ENCODE results near the gene HOXB9. TPM values are rescaled to one million over a fixed set of nuclear protein-coding genes. Genes with fewer than 3 reads are reported as not detected.

The HOXB9 gene
- total and polyA plus RNA-seq, 2 of the 13 experiments (the other 11 are each of a cell fraction or from before 2014, with no cell fraction given), result not detected

GRCh38 chr17:48586355-48587258 lies 39.6 kb downstream of the HOXB9 start:
- H2AFZ ChIP-seq (ENCODE audit: low read length), result no peak overlapping the region
- no peak for DNase-seq (ENCODE audit: low spot score)
- H3K27me3 ChIP-seq (ENCODE audit: control insufficient read depth in 1 of 2, insufficient read depth in 2 of 2, low read length in 2 of 2), result peaks cover 29 to 96% of the 10 kb centered on the region in 2 experiments
- in situ Hi-C loops (cut with HindIII; ENCODE audit: extremely low pct_ligation_motif_present, low pct_unique_long_range_greater_than_20kb) (no loop called here), intact Hi-C loops (cut with micrococcal nuclease; ENCODE audit: unreplicated experiment) (no loop called here)
- H3K9me3 ChIP-seq (ENCODE audit: low read length), result no peaks in the 10 kb centered on the region
- no peaks in the 10 kb centered on the region for H3K36me3 ChIP-seq (replicated peaks in 1 of 2; ENCODE audit: control insufficient read depth in 1 of 2, insufficient read depth in 2 of 2, low read length in 2 of 2)
- H3K4me1 ChIP-seq (ENCODE audit: insufficient read depth, low read length), result peaks cover 7% of the 10 kb centered on the region; the same call in 1 of the 2 replicates
- H3K27ac ChIP-seq (ENCODE audit: extremely low read length, insufficient read depth, low read length), result no peak overlapping the region
- ChIA-PET POLR2A (no interaction called here), CTCF (ENCODE audit: low intra/inter-chr PET ratio, low total read pairs) (no interaction called here)
- H3K79me2 ChIP-seq (ENCODE audit: insufficient read depth, low read length), result no peaks in the 10 kb centered on the region
- peaks cover 4% of the 10 kb centered on the region; the same call in 1 of the 2 replicates for H4K20me1 ChIP-seq (ENCODE audit: insufficient read depth, low read length)
- no peak overlapping the region for H3K4me3 ChIP-seq (replicated peaks in 1 of 3; ENCODE audit: insufficient read depth in 1 of 3, low read depth in 2 of 3, low read length in 3 of 3)
- no TSS peak for BruUV-seq (replicated peaks)
- no peak for TF ChIP-seq KLF16 (CRISPR knock-in tag; IDR thresholded peaks at IDR 0.05)
- TF ChIP-seq, protein P1, sequence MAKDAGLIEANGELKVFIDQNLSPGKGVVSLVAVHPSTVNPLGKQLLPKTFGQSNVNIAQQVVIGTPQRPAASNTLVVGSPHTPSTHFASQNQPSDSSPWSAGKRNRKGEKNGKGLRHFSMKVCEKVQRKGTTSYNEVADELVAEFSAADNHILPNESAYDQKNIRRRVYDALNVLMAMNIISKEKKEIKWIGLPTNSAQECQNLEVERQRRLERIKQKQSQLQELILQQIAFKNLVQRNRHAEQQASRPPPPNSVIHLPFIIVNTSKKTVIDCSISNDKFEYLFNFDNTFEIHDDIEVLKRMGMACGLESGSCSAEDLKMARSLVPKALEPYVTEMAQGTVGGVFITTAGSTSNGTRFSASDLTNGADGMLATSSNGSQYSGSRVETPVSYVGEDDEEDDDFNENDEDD (CRISPR knock-in tag; IDR thresholded peaks at IDR 0.05; ENCODE audit: borderline replicate concordance), result no peak
- no peak for TF ChIP-seq SIX1 (CRISPR knock-in tag; IDR thresholded peaks at IDR 0.05; ENCODE audit: borderline replicate concordance)
- TF ChIP-seq ZNF678 (CRISPR knock-in tag; IDR thresholded peaks at IDR 0.05), result no peak
- TF ChIP-seq ZNF564 (CRISPR knock-in tag; IDR thresholded peaks at IDR 0.05), result no peak
- no peak for TF ChIP-seq TAF15 (IDR thresholded peaks at IDR 0.05; ENCODE audit: low read depth, low read length, poor library complexity, severe bottlenecking)
- no peak for TF ChIP-seq LRRFIP1 (CRISPR knock-in tag; conservative IDR thresholded peaks at IDR 0.05)
- no peak for TF ChIP-seq ZFP82 (CRISPR knock-in tag; IDR thresholded peaks at IDR 0.05; ENCODE audit: borderline replicate concordance)
- no peak for TF ChIP-seq ZNF256 (CRISPR knock-in tag; conservative IDR thresholded peaks at IDR 0.05)
- TF ChIP-seq ZMYM3 (CRISPR knock-in tag; IDR thresholded peaks at IDR 0.05), result no peak
- no peak for TF ChIP-seq ZBTB1 (CRISPR knock-in tag; IDR thresholded peaks at IDR 0.05; ENCODE audit: borderline replicate concordance)
- no peak for TF ChIP-seq NFKB2 (CRISPR knock-in tag; IDR thresholded peaks at IDR 0.05; ENCODE audit: borderline replicate concordance)
- TF ChIP-seq RXRB (CRISPR knock-in tag; IDR thresholded peaks at IDR 0.05; ENCODE audit: borderline replicate concordance), result no peak
- TF ChIP-seq, protein P2, sequence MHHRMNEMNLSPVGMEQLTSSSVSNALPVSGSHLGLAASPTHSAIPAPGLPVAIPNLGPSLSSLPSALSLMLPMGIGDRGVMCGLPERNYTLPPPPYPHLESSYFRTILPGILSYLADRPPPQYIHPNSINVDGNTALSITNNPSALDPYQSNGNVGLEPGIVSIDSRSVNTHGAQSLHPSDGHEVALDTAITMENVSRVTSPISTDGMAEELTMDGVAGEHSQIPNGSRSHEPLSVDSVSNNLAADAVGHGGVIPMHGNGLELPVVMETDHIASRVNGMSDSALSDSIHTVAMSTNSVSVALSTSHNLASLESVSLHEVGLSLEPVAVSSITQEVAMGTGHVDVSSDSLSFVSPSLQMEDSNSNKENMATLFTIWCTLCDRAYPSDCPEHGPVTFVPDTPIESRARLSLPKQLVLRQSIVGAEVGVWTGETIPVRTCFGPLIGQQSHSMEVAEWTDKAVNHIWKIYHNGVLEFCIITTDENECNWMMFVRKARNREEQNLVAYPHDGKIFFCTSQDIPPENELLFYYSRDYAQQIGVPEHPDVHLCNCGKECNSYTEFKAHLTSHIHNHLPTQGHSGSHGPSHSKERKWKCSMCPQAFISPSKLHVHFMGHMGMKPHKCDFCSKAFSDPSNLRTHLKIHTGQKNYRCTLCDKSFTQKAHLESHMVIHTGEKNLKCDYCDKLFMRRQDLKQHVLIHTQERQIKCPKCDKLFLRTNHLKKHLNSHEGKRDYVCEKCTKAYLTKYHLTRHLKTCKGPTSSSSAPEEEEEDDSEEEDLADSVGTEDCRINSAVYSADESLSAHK (CRISPR knock-in tag; IDR thresholded peaks at IDR 0.05; ENCODE audit: borderline replicate concordance), result no peak
- TF ChIP-seq, protein P3, sequence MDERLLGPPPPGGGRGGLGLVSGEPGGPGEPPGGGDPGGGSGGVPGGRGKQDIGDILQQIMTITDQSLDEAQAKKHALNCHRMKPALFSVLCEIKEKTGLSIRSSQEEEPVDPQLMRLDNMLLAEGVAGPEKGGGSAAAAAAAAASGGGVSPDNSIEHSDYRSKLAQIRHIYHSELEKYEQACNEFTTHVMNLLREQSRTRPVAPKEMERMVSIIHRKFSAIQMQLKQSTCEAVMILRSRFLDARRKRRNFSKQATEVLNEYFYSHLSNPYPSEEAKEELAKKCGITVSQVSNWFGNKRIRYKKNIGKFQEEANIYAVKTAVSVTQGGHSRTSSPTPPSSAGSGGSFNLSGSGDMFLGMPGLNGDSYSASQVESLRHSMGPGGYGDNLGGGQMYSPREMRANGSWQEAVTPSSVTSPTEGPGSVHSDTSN (CRISPR knock-in tag; IDR thresholded peaks at IDR 0.05), result no peak
- ATAC-seq, result no peak
- no peak overlapping the region for H3K9ac ChIP-seq (ENCODE audit: insufficient read depth, low read depth, low read length)
- no peak overlapping the region for H3K4me2 ChIP-seq (ENCODE audit: low read depth, low read length)
- FAIRE-seq, result no peak
- 41% methylated on average over 34 of the region's 34 CpGs for WGBS (ENCODE audit: low lambda C conversion rate)

Measured in HepG2 (cell line).